Chondrocyte (in vitro differentiated cells): ENCODE measurements around the gene PPP1R14C. TPM values are rescaled to one million over a fixed set of nuclear protein-coding genes. Genes with fewer than 3 reads are reported as not detected.

ENCODE experiments used
- DNase-seq: peaks from one replicate; pipeline ENCODE4 v3.0.0; 2021; ENCODE audit warnings: mixed read lengths, low spot score
- H3K27ac Mint-ChIP-seq: one replicate; pipeline ENCODE4 v1.8.0; 2021; ENCODE audit warnings: mild to moderate bottlenecking, moderate library complexity, mixed read lengths; ENCODE audit not compliant: unreplicated experiment
- H3K27me3 Mint-ChIP-seq: 2 replicates; pipeline ENCODE4 v1.8.0; 2021; ENCODE audit warnings: low read depth, mixed read lengths
- H3K36me3 Mint-ChIP-seq: 2 replicates; pipeline ENCODE4 v1.8.0; 2021; ENCODE audit warnings: low read depth, mixed read lengths
- H3K4me1 Mint-ChIP-seq: 2 replicates; pipeline ENCODE4 v1.8.0; 2021; ENCODE audit warnings: low read depth, mild to moderate bottlenecking, mixed read lengths
- H3K4me3 Mint-ChIP-seq: one replicate; pipeline ENCODE4 v1.8.0; 2021; ENCODE audit warnings: mild to moderate bottlenecking, moderate library complexity, mixed read lengths; ENCODE audit not compliant: unreplicated experiment
- H3K9me3 Mint-ChIP-seq: 2 replicates; pipeline ENCODE4 v1.8.0; 2021; ENCODE audit warnings: low read depth, mixed read lengths
- CTCF ChIP-seq: fragments of 200-600 bp; sonication (generic); IDR thresholded peaks from 2 replicates; pipeline ENCODE4 v1.5.0; 2021; ENCODE audit warnings: antibody characterized with exemption, mild to moderate bottlenecking, moderate library complexity
- total RNA-seq: library from RNA; stranded (reverse); gene quantifications from 3 replicates; pipeline ENCODE4 v1.2.1, GENCODE V29; 2021

Gene PPP1R14C
- total RNA-seq, 1 donor from 2014 or later = 3.4 TPM

GRCh38 chr6:150211700-150212511, 69.1 kb downstream of the PPP1R14C start:
- Mint-ChIP-seq H3K4me1 (peaks cover 4% of the 10 kb centered on the region), H3K4me3 (no peak overlapping the region), H3K36me3 (no peaks in the 10 kb centered on the region), H3K27ac (no peak overlapping the region), H3K27me3 (peaks cover 6% of the 10 kb centered on the region), H3K9me3 (no peaks in the 10 kb centered on the region)
- no peak for TF ChIP-seq CTCF
- DNase-seq = no peak

GRCh38 chr6:150212778-150213177, 69.9 kb downstream of the PPP1R14C start:
- Mint-ChIP-seq H3K27me3 (peaks cover 6% of the 10 kb centered on the region), H3K4me3 (no peak overlapping the region), H3K36me3 (no peaks in the 10 kb centered on the region), H3K9me3 (no peaks in the 10 kb centered on the region), H3K4me1 (peaks cover 4% of the 10 kb centered on the region), H3K27ac (no peak overlapping the region)
- no peak for DNase-seq
- TF ChIP-seq CTCF = no peak

- H3K9me3 Mint-ChIP-seq = no peaks in the 10 kb centered on the region
- H3K27ac Mint-ChIP-seq = no peak overlapping the region
- no peak for TF ChIP-seq CTCF
- H3K4me1 Mint-ChIP-seq = peaks cover 4% of the 10 kb centered on the region
- H3K27me3 Mint-ChIP-seq = peaks cover 6% of the 10 kb centered on the region
- no peak overlapping the region for H3K4me3 Mint-ChIP-seq
- H3K36me3 Mint-ChIP-seq = no peaks in the 10 kb centered on the region
- no peak for DNase-seq
These were observed 70.5 kb downstream of the PPP1R14C start for GRCh38 chr6:150213301-150213700.

- Mint-ChIP-seq H3K9me3 (no peaks in the 10 kb centered on the region), H3K36me3 (no peaks in the 10 kb centered on the region), H3K4me3 (no peak overlapping the region), H3K27ac (no peak overlapping the region), H3K4me1 (peaks cover 4% of the 10 kb centered on the region), H3K27me3 (peaks cover 6% of the 10 kb centered on the region)
- no peak for DNase-seq
- TF ChIP-seq CTCF = no peak
These were observed 71.5 kb downstream of the PPP1R14C start for GRCh38 chr6:150214310-150214709.

GRCh38 chr6:150220634-150221551, 78.0 kb downstream of the PPP1R14C start:
- no peak for DNase-seq
- Mint-ChIP-seq H3K27me3 (no peaks in the 10 kb centered on the region), H3K4me1 (peaks cover 15% of the 10 kb centered on the region), H3K27ac (peak overlapping the region; percentile 41), H3K4me3 (no peak overlapping the region), H3K9me3 (no peaks in the 10 kb centered on the region), H3K36me3 (no peaks in the 10 kb centered on the region)
- TF ChIP-seq CTCF = no peak
